PC-3 (cell line): ENCODE results near the gene ANKH. TPM values are rescaled to one million over a fixed set of nuclear protein-coding genes. Genes with fewer than 3 reads are reported as not detected.

Experiments
- ATAC-seq: fragments of 200-7000 bp; cut with Tn5 transposase; 2 replicates; pipeline ENCODE4 v1.9.1; 2020; ENCODE audit warnings: mild to moderate bottlenecking, moderate library complexity
- BruUV-seq: library from RNA; stranded (reverse); fragments of 400-500 nt; replicated peaks from 2 replicates; lab custom pipeline; 2021; lab: Mats Ljungman, UMichigan
- CTCF ChIA-PET: fragments of 300-600 bp; sonication (Branson Sonifier 250); formaldehyde crosslinking; loops from one replicate; lab custom pipeline; 2022; ENCODE audit warnings: antibody characterized with exemption; lab: Charles Lee
- POLR2A ChIA-PET: fragments of 300-600 bp; sonication (Branson Sonifier 250); formaldehyde crosslinking; loops from one replicate; lab custom pipeline; 2022; ENCODE audit warnings: antibody characterized with exemption; ENCODE audit not compliant: unreplicated experiment; lab: Charles Lee
- DNase-seq: peaks from one replicate; pipeline ENCODE4 v3.0.0-alpha.2; 2015
- H2AFZ ChIP-seq: fragments of 300-600 bp; sonication (generic); 2 replicates; pipeline ENCODE4 v1.6.0; 2016; ENCODE audit warnings: antibody characterized with exemption, low read length
- H3F3A ChIP-seq: fragments of 300-600 bp; sonication (generic); one replicate; pipeline ENCODE4 v1.6.0; 2017; ENCODE audit warnings: antibody characterized with exemption, low read length, control low read depth, mild to moderate bottlenecking; ENCODE audit not compliant: unreplicated experiment
- H3K27ac ChIP-seq: fragments of 300-600 bp; sonication (generic); 2 replicates; pipeline ENCODE4 v1.5.1; 2016; ENCODE audit warnings: mild to moderate bottlenecking, low read length
- H3K27me3 ChIP-seq: fragments of 300-600 bp; sonication (generic); 2 replicates; pipeline ENCODE4 v1.6.1; 2016; ENCODE audit warnings: low read length, mixed read lengths
- H3K36me3 ChIP-seq: fragments of 300-600 bp; sonication (generic); 2 replicates; pipeline ENCODE4 v1.6.1; 2016; ENCODE audit warnings: low read depth, mixed run types, low read length, mixed read lengths
- H3K4me1 ChIP-seq: fragments of 300-600 bp; sonication (generic); 2 replicates; pipeline ENCODE4 v1.5.1; 2016; ENCODE audit warnings: low read length; ENCODE audit not compliant: insufficient read depth
- H3K4me2 ChIP-seq: fragments of 300-600 bp; sonication (generic); 2 replicates; pipeline ENCODE4 v1.6.0; 2016; ENCODE audit warnings: low read length
- H3K4me3 ChIP-seq: fragments of 300-600 bp; sonication (generic); 2 replicates; pipeline ENCODE4 v1.5.1; 2016; ENCODE audit warnings: mild to moderate bottlenecking, low read length, mixed read lengths
- H3K79me2 ChIP-seq: fragments of 300-600 bp; sonication (generic); 2 replicates; pipeline ENCODE4 v1.6.1; 2017; ENCODE audit warnings: low read length, mixed read lengths
- H3K9ac ChIP-seq: fragments of 300-600 bp; sonication (generic); 2 replicates; pipeline ENCODE4 v1.6.0; 2016; ENCODE audit warnings: mild to moderate bottlenecking, low read length
- H3K9me2 ChIP-seq: fragments of 300-600 bp; sonication (generic); replicated peaks from 2 replicates; pipeline ENCODE4 v1.6.1; 2016; ENCODE audit warnings: mixed run types, low read length, mixed read lengths
- H3K9me3 ChIP-seq: fragments of 300-600 bp; sonication (generic); 2 replicates; pipeline ENCODE4 v1.6.1; 2016; ENCODE audit warnings: low read length, mixed read lengths
- H4K20me1 ChIP-seq: fragments of 300-600 bp; sonication (generic); 2 replicates; pipeline ENCODE4 v1.6.1; 2016; ENCODE audit warnings: low read length, mixed read lengths
- CTCF ChIP-seq: fragments of 300-600 bp; sonication (generic); conservative IDR thresholded peaks from 2 replicates; pipeline ENCODE4 v1.5.1; 2017; ENCODE audit warnings: antibody characterized with exemption, low read depth, mild to moderate bottlenecking, low read length
- EZH2 ChIP-seq: fragments of 300-600 bp; sonication (generic); IDR thresholded peaks from one replicate; pipeline ENCODE4 v1.6.1; 2017; ENCODE audit warnings: antibody characterized with exemption, mild to moderate bottlenecking, low read length; ENCODE audit not compliant: unreplicated experiment
- EZH2phosphoT487 ChIP-seq: fragments of 300-600 bp; sonication (generic); IDR thresholded peaks from 2 replicates; pipeline ENCODE4 v1.6.1; 2018; ENCODE audit warnings: mild to moderate bottlenecking, antibody characterized with exemption, low read length, borderline replicate concordance
- intact Hi-C: fragments of 100-400 bp; cut with micrococcal nuclease; formaldehyde crosslinking; loops from 2 replicates; pipeline ENCODE4 v1.9.0; 2023
- total RNA-seq: library from RNA; depleted of rRNA; stranded (reverse); fragments of >200 nt; gene quantifications from 2 replicates; pipeline ENCODE4 v1.2.3, GENCODE V29; 2014

ANKH gene
- total RNA-seq, 1 experiment from 2014 or later: 11.6 TPM

DNA sequence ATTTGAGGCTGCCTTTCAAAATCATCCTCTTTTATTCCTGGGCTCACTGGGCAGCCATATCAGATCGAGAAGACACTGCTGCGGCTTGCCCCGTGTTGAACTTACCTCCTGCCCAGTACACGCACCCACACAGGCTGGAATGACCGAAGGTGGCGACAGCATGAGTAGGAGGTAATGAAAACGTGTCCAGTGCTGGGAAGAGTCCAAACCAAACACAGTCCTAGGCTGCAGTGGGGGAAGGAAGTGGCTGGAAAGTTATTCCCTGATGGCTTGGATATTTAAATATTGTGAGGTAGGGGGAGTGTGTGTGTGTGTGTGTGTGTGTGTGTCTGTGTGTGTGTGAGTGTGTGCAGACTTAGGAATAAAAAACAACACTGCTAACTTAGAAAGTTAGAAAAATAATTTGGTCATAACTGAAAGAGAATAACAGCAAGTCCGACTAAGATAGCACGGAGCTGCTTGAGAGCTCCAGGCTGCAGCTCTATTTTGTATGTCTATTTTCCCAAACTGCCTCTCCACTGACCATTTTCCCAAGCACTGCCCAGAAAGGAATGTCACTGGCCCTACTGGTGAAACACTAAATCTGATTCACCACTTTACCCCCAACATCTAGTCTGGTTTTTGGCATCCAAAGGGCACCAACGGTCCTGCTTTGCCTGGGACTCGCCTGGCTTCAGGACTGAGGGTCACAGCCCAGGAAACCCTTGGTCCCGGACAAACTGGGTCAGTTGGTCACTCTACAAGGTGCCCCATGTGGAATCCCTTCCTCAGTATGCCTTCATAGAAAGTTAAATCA, 41.2 kb downstream of the ANKH start:
- Histone ChIP-seq H3K9me3 (no peaks in the 10 kb centered on the region), H3F3A (no peaks in the 10 kb centered on the region), H3K4me1 (peaks cover 7% of the 10 kb centered on the region), H3K79me2 (no peaks in the 10 kb centered on the region), H3K27ac (no peak overlapping the region), H4K20me1 (no peaks in the 10 kb centered on the region), H3K4me2 (no peak overlapping the region), H2AFZ (no peak overlapping the region), H3K36me3 (no peaks in the 10 kb centered on the region), H3K27me3 (no peaks in the 10 kb centered on the region), H3K4me3 (no peak overlapping the region), H3K9me2 (no peaks in the 10 kb centered on the region), H3K9ac (no peak overlapping the region)
- no peak for ATAC-seq
- POLR2A ChIA-PET: no interaction called here
- TF ChIP-seq CTCF (no peak), EZH2 (no peak), EZH2phosphoT487 (no peak)
- CTCF ChIA-PET: no interaction called here
- DNase-seq: no peak
- no TSS peak for BruUV-seq
- intact Hi-C loops: loop anchor here (10.0 kb wide), 1 partner anchor 56 kb away; no protein-coding TSS in a partner anchor

GRCh38 chr5:14829396-14829795, 42.2 kb downstream of the ANKH start:
- TF ChIP-seq EZH2 (no peak), CTCF (no peak), EZH2phosphoT487 (no peak)
- H3K27ac ChIP-seq: no peak overlapping the region
- no peaks in the 10 kb centered on the region for H3K79me2 ChIP-seq
- no peak overlapping the region for H3K9ac ChIP-seq
- no peak overlapping the region for H3K4me2 ChIP-seq
- no peak overlapping the region for H3K4me3 ChIP-seq
- ATAC-seq: no peak
- H2AFZ ChIP-seq: no peak overlapping the region
- intact Hi-C loops: no loop called here
- no peaks in the 10 kb centered on the region for H3K9me2 ChIP-seq
- no peaks in the 10 kb centered on the region for H3K4me1 ChIP-seq
- ChIA-PET POLR2A (no interaction called here), CTCF (no interaction called here)
- no peaks in the 10 kb centered on the region for H3K27me3 ChIP-seq
- BruUV-seq: no TSS peak
- DNase-seq: no peak
- H3K36me3 ChIP-seq: no peaks in the 10 kb centered on the region
- H3K9me3 ChIP-seq: no peaks in the 10 kb centered on the region
- no peaks in the 10 kb centered on the region for H3F3A ChIP-seq
- H4K20me1 ChIP-seq: no peaks in the 10 kb centered on the region

DNA sequence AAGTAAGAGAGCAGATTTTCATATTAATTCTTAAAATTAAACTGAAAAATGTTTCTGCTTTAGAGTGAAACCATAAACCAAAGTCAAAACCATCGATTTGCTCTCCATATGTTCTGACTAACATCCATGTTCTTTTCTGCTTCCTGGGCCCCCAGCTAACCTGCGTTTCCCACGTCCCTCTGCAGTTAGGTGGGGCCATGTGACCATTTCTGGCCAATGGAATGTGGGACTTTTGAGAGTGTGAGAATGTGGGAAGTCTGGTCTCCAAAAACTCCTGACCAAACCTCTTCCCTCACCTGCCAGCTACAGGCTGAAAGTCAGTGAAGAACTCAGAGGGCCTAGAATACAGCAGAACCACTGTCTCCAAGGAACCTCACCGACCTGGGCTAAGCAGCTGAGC, 44.9 kb downstream of the ANKH start:
- ChIA-PET POLR2A (no interaction called here), CTCF (no interaction called here)
- intact Hi-C loops: no loop called here
- Histone ChIP-seq H3K4me2 (no peak overlapping the region), H3K9me3 (no peaks in the 10 kb centered on the region), H3K36me3 (no peaks in the 10 kb centered on the region), H3K27ac (no peak overlapping the region), H3F3A (no peaks in the 10 kb centered on the region), H3K9ac (no peak overlapping the region), H3K4me3 (no peak overlapping the region), H3K9me2 (no peaks in the 10 kb centered on the region), H3K79me2 (no peaks in the 10 kb centered on the region), H3K4me1 (no peaks in the 10 kb centered on the region; the same call in 1 of the 2 replicates), H2AFZ (no peak overlapping the region), H3K27me3 (no peaks in the 10 kb centered on the region), H4K20me1 (no peaks in the 10 kb centered on the region)
- no peak for TF ChIP-seq EZH2
- no peak for TF ChIP-seq EZH2phosphoT487
- TF ChIP-seq CTCF: no peak
- DNase-seq (no peak), ATAC-seq (no peak)
- no TSS peak for BruUV-seq
